Neural progenitor cell (in vitro differentiated cells): Measurements from ENCODE around the gene PRPF31. TPM values are rescaled to one million over a fixed set of nuclear protein-coding genes. Genes with fewer than 3 reads are reported as not detected.
A peak's percentile ranks its signal among the peaks of the same experiment; 100 is the strongest.

Experiments used
- DNase-seq: peaks from one replicate; pipeline ENCODE4 v3.0.0-alpha.2; 2016; ENCODE audit warnings: low spot score
- H2AFZ ChIP-seq: fragments of 200-600 bp; sonication (generic); replicated peaks from 2 replicates; pipeline ENCODE4 v1.6.1; 2016; ENCODE audit warnings: antibody characterized with exemption
- H3F3A ChIP-seq: fragments of 200-600 bp; sonication (generic); 2 replicates; pipeline ENCODE4 v1.6.1; 2016; ENCODE audit warnings: antibody characterized with exemption, low read depth
- H3K27ac ChIP-seq: fragments of 200-600 bp; sonication (generic); 2 replicates; pipeline ENCODE4 v1.5.1; 2016; ENCODE audit warnings: mild to moderate bottlenecking
- H3K27me3 ChIP-seq: fragments of 200-600 bp; sonication (generic); 2 replicates; pipeline ENCODE4 v1.6.1; 2016; ENCODE audit warnings: mild to moderate bottlenecking, moderate library complexity
- H3K36me3 ChIP-seq: fragments of 200-600 bp; sonication (generic); 2 replicates; pipeline ENCODE4 v1.5.1; 2016
- H3K4me1 ChIP-seq: fragments of 200-600 bp; sonication (generic); 2 replicates; pipeline ENCODE4 v1.6.1; 2016; ENCODE audit warnings: mixed run types
- H3K4me2 ChIP-seq: fragments of 200-600 bp; sonication (generic); 2 replicates; pipeline ENCODE4 v1.6.1; 2016
- H3K4me3 ChIP-seq: fragments of 200-600 bp; sonication (generic); 2 replicates; pipeline ENCODE4 v1.5.1; 2016
- H3K79me2 ChIP-seq: fragments of 200-600 bp; sonication (generic); 2 replicates; pipeline ENCODE4 v1.6.1; 2016; ENCODE audit warnings: low read depth
- H3K9ac ChIP-seq: fragments of 200-600 bp; sonication (generic); 2 replicates; pipeline ENCODE4 v1.6.1; 2016
- H3K9me3 ChIP-seq: fragments of 200-600 bp; sonication (generic); 2 replicates; pipeline ENCODE4 v1.5.1; 2016; ENCODE audit warnings: low read depth
- H4K20me1 ChIP-seq: fragments of 200-600 bp; sonication (generic); 2 replicates; pipeline ENCODE4 v1.6.1; 2016; ENCODE audit warnings: low read depth
- H3K27ac Mint-ChIP-seq: 3 replicates; pipeline ENCODE4 v1.8.0; 2021; ENCODE audit warnings: mixed read lengths
- H3K27me3 Mint-ChIP-seq: 2 replicates; pipeline ENCODE4 v1.8.0; 2022; ENCODE audit warnings: low read depth, mild to moderate bottlenecking, inconsistent platforms, moderate library complexity, mixed read lengths; ENCODE audit not compliant: insufficient read depth
- H3K36me3 Mint-ChIP-seq: 3 replicates; pipeline ENCODE4 v1.8.0; 2021; ENCODE audit warnings: mixed read lengths
- H3K4me1 Mint-ChIP-seq: 3 replicates; pipeline ENCODE4 v1.8.0; 2021; ENCODE audit warnings: mixed read lengths
- H3K4me3 Mint-ChIP-seq: 3 replicates; pipeline ENCODE4 v1.8.0; 2021; ENCODE audit warnings: mild to moderate bottlenecking, moderate library complexity, mixed read lengths
- H3K9me3 Mint-ChIP-seq: 3 replicates; pipeline ENCODE4 v1.8.0; 2020; ENCODE audit warnings: mixed read lengths
- EZH2 ChIP-seq: fragments of 200-600 bp; sonication (generic); IDR thresholded peaks from 2 replicates; pipeline ENCODE4 v1.6.1; 2017; ENCODE audit warnings: antibody characterized with exemption, mild to moderate bottlenecking, moderate library complexity
- EZH2phosphoT487 ChIP-seq: fragments of 200-600 bp; sonication (generic); IDR thresholded peaks from 2 replicates; pipeline ENCODE4 v1.6.1; 2017; ENCODE audit warnings: antibody characterized with exemption
- total RNA-seq: library from RNA; depleted of rRNA; stranded (reverse); fragments of >200 nt; gene quantifications from 2 replicates; pipeline ENCODE4 v1.2.3, GENCODE V29; 2015; ENCODE audit warnings: low replicate concordance
- TF ChIP-seq, protein P1 (sequence below): fragments of 200-600 bp; sonication (generic); IDR thresholded peaks from 2 replicates; pipeline ENCODE4 v1.5.1; 2017; ENCODE audit warnings: antibody characterized with exemption, mild to moderate bottlenecking

PRPF31 gene
- total RNA-seq, 1 donor from 2014 or later, result 64.4 TPM

GRCh38 chr19:54137699-54138488 is 22.3 kb downstream of the PRPF31 start, which contains the start of gene CNOT3:
CNOT3 (plus strand) TSS chr19:54137762; CDS start chr19:54142979, 5,217 bp downstream.
- no peaks in the 10 kb centered on the region for H3K9me3 ChIP-seq
- Mint-ChIP-seq H3K27me3 (peaks cover 13% of the 10 kb centered on the region), H3K4me3 (peak within 1 kb of the TSS; percentile 96), H3K9me3 (no peaks in the 10 kb centered on the region), H3K36me3 (peaks cover 15% of the 10 kb centered on the region), H3K4me1 (peaks cover 36% of the 10 kb centered on the region), H3K27ac (peak within 1 kb of the TSS; percentile 93)
- DNase-seq, result peak; percentile 75
- peaks cover 52% of the 10 kb centered on the region for H3K79me2 ChIP-seq
- peaks cover 50% of the 10 kb centered on the region for H4K20me1 ChIP-seq
- TF ChIP-seq, protein P1, sequence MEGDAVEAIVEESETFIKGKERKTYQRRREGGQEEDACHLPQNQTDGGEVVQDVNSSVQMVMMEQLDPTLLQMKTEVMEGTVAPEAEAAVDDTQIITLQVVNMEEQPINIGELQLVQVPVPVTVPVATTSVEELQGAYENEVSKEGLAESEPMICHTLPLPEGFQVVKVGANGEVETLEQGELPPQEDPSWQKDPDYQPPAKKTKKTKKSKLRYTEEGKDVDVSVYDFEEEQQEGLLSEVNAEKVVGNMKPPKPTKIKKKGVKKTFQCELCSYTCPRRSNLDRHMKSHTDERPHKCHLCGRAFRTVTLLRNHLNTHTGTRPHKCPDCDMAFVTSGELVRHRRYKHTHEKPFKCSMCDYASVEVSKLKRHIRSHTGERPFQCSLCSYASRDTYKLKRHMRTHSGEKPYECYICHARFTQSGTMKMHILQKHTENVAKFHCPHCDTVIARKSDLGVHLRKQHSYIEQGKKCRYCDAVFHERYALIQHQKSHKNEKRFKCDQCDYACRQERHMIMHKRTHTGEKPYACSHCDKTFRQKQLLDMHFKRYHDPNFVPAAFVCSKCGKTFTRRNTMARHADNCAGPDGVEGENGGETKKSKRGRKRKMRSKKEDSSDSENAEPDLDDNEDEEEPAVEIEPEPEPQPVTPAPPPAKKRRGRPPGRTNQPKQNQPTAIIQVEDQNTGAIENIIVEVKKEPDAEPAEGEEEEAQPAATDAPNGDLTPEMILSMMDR, result peak; percentile 50
- no peak for TF ChIP-seq EZH2
- H3K4me3 ChIP-seq, result peak within 1 kb of the TSS; percentile 99
- H2AFZ ChIP-seq, result peak within 1 kb of the TSS; percentile 93
- H3F3A ChIP-seq, result peaks cover 19% of the 10 kb centered on the region
- H3K9ac ChIP-seq, result peak within 1 kb of the TSS; percentile 100
- H3K4me1 ChIP-seq, result peaks cover 8% of the 10 kb centered on the region
- H3K27ac ChIP-seq, result peak within 1 kb of the TSS; percentile 98
- H3K4me2 ChIP-seq, result peak within 1 kb of the TSS; percentile 98
- H3K27me3 ChIP-seq, result peaks cover 4% of the 10 kb centered on the region
- H3K36me3 ChIP-seq, result no peaks in the 10 kb centered on the region

GRCh38 chr19:54138489-54139256 is 23.1 kb downstream of the PRPF31 start:
- H3K36me3 Mint-ChIP-seq, result peaks cover 21% of the 10 kb centered on the region

DNA sequence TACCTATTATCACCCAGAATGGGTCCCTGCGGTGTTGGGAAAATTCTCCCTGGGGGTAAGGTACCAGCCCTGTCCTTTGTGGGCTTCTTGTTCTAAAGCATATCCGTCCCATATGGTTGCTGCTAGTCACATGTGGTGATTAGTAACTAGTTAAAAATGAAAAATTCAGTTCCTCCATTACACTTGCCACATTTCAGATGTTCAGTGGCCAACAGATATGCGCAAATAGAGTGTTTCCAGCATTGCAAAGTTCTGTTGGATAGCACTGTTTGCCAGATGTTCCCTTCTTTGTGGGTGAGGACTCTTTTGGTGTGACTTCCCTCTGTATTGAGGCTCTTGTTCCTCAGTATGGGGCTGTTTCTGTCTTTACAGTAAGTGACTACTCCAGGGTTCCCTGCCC is 25.8 kb downstream of the PRPF31 start:
- no peak overlapping the region for H3K4me2 ChIP-seq
- no peak overlapping the region for H3K27ac Mint-ChIP-seq
- H3K27ac ChIP-seq, result no peak overlapping the region
- H4K20me1 ChIP-seq, result peaks cover 63% of the 10 kb centered on the region
- H2AFZ ChIP-seq, result no peak overlapping the region
- H3K9me3 Mint-ChIP-seq, result no peaks in the 10 kb centered on the region
- no peaks in the 10 kb centered on the region for H3K27me3 ChIP-seq
- no peak overlapping the region for H3K4me3 Mint-ChIP-seq
- peaks cover 55% of the 10 kb centered on the region for H3K79me2 ChIP-seq
- H3K4me1 ChIP-seq, result peaks cover 8% of the 10 kb centered on the region
- peaks cover 35% of the 10 kb centered on the region for H3K36me3 Mint-ChIP-seq
- no peaks in the 10 kb centered on the region for H3K36me3 ChIP-seq
- no peak overlapping the region for H3K4me3 ChIP-seq
- no peak overlapping the region for H3K9ac ChIP-seq
- TF ChIP-seq EZH2 (no peak), EZH2phosphoT487 (no peak)
- TF ChIP-seq, protein P1, result no peak
- no peak for DNase-seq
- H3K9me3 ChIP-seq, result no peaks in the 10 kb centered on the region
- H3F3A ChIP-seq, result peaks cover 5% of the 10 kb centered on the region
- H3K4me1 Mint-ChIP-seq, result peaks cover 23% of the 10 kb centered on the region
- peaks cover 13% of the 10 kb centered on the region for H3K27me3 Mint-ChIP-seq

More at GRCh38 chr19:54138489-54139256, 23.1 kb downstream of the PRPF31 start:
- TF ChIP-seq EZH2phosphoT487 (no peak), EZH2 (no peak)
- TF ChIP-seq, protein P1, result no peak
- Histone ChIP-seq H2AFZ (no peak overlapping the region), H3K79me2 (peaks cover 55% of the 10 kb centered on the region), H3K27ac (no peak overlapping the region), H3K4me1 (peaks cover 8% of the 10 kb centered on the region), H3F3A (peaks cover 19% of the 10 kb centered on the region), H3K4me2 (peak overlapping the region; percentile 98), H4K20me1 (peaks cover 57% of the 10 kb centered on the region), H3K27me3 (peaks cover 4% of the 10 kb centered on the region), H3K9ac (peak overlapping the region; percentile 100), H3K4me3 (peak overlapping the region; percentile 99), H3K9me3 (no peaks in the 10 kb centered on the region), H3K36me3 (no peaks in the 10 kb centered on the region)
- Mint-ChIP-seq H3K27ac (peak overlapping the region; percentile 93), H3K4me1 (peaks cover 36% of the 10 kb centered on the region), H3K4me3 (peak overlapping the region; percentile 96), H3K9me3 (no peaks in the 10 kb centered on the region), H3K27me3 (peaks cover 17% of the 10 kb centered on the region)
- DNase-seq, result peak; percentile 28
